Measurements from ENCODE around the gene PPTC7.
A peak's percentile ranks its signal among the peaks of the same experiment; 100 is the strongest.
"Not testable (repeated sequence)": the region's sequence is repeated elsewhere in the genome, so short reads cannot be mapped to it uniquely, and the experiment has no call there.

PPTC7 gene

GRCh38 chr12:110536834-110537604 is 46.1 kb downstream of the PPTC7 start:
- DNase-seq (ENCODE audit: low spot score): no peak

GRCh38 chr12:110534811-110535210 is 48.3 kb downstream of the PPTC7 start:
- no peak for DNase-seq (ENCODE audit: low spot score)

GRCh38 chr12:110533607-110534006 is 49.5 kb downstream of the PPTC7 start:
- no peak for DNase-seq (ENCODE audit: low spot score)

- no peak for DNase-seq (ENCODE audit: low spot score)
Measured at GRCh38 chr12:110532644-110533043, 50.5 kb downstream of the PPTC7 start.

GRCh38 chr12:110531741-110532333 is 51.3 kb downstream of the PPTC7 start:
- DNase-seq (ENCODE audit: low spot score): peak; percentile 41

- DNase-seq (ENCODE audit: low spot score): no peak
Measured at GRCh38 chr12:110530511-110530910, 52.6 kb downstream of the PPTC7 start.

DNA sequence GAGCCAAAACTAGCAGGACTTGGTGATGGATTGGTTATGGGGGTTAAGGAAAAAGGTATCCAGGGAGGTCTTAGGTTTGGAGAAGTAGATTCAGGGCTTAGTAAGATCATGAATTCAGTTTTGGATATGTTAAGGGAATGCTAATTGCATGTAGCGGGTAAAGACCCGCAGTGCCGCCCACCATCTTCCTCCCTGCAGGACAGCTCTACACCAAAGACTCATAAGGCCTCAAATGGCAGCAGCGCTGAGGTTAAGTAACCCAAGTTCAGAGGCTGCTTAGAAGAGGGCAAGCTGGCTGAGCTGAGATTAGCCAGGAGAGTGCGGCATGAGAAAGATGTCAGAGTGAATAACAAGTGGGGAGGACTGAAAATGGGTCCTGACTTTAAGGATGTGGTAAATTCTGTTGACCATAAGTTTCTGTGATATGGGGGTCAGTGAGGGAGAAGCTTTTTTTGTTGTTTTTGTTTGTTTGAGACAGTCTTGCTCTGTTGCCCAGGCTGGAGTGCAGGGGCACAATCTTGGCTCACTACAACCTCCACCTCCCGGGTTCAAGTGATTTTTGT is 54.8 kb downstream of the PPTC7 start:
- DNase-seq (ENCODE audit: low spot score): no peak

- DNase-seq (ENCODE audit: low spot score): not testable (repeated sequence)
Measured at GRCh38 chr12:110520876-110521712, 62.0 kb downstream of the PPTC7 start.

GRCh38 chr12:110518014-110518413 is 65.1 kb downstream of the PPTC7 start:
- not testable (repeated sequence) for DNase-seq (ENCODE audit: low spot score)

- no peak for DNase-seq (ENCODE audit: low spot score)
Measured at GRCh38 chr12:110516995-110517394, 66.1 kb downstream of the PPTC7 start.

DNA sequence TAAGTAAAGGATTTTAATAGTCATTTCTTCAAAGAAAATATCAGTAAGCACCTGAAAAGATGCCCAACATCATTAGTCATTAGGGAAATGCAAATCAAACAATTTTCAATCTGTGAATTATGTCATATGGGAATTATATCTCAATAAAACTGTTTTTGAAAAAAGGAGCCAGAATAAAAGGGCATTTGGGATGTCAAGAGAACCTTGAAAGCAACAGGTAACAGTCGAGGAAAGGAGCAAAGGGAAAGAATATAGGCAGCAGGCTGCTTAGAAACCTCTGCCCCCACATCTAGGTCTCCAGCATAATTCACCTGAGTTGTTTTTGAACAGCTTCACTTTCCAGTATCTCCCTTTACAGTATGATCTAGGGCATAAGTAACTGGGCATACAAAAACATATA is 68.8 kb downstream of the PPTC7 start:
- no peak for DNase-seq (ENCODE audit: low spot score)

- DNase-seq (ENCODE audit: low spot score): no peak
Measured at GRCh38 chr12:110513842-110514241, 69.3 kb downstream of the PPTC7 start.

GRCh38 chr12:110508071-110508586 is 75.0 kb downstream of the PPTC7 start:
- DNase-seq (ENCODE audit: low spot score): no peak

GRCh38 chr12:110505332-110505731 is 77.8 kb downstream of the PPTC7 start:
- no peak for DNase-seq (ENCODE audit: low spot score)

- no peak for DNase-seq (ENCODE audit: low spot score)
Measured at GRCh38 chr12:110503432-110503831, 79.7 kb downstream of the PPTC7 start.

DNA sequence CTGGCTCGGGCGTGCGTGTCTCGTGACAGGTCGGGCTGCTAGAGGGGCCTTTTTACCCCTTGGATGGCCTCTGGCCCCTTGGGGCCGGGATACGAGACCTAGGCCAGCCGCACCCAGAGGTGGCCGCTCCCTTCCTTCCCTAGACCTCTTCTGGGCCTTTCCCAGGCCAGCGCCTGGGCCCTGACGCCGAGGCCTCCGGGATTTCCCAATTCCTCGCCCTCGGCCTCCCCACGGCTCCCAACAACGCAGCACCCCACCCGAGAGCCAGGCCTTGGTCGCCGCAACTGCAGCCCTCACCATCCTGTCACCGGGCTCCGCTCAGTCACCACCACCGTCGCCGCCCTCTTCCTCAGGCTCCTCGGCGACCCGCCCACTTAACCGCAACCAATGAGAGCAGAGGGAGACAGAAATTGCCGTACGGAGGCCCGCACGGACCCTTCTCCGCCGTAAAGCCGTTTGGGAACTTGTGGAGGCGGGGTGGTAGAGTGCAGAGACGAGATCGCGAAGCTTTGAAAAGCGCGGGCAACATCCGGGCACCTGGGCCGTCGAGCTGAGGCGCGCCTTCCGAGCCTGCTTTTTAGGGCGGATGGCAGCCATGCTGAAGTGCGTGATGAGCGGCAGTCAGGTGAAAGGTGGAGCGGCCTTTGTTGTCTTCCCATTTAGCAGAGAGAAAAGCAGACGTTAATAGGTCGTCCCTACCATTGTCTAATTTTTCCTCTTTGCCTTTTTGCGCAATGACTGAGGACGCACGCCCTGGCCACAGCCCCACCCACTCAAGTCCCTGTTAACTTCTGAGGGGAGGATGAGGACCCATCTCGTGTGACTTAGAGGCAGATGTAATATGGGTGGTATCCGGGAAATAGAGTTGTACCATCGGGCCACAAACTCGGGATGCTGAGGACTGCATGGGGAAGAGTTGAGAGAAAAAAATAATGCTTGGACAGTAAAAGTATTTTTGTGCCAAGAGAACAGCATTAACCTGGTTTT is 81.1 kb downstream of the PPTC7 start, which contains the start of the genes RAD9B and VPS29:
Gene RAD9B (plus strand): TSS at position 580 of the 987 bp plus-strand sequence. CDS start 7 bp downstream, at position 587.
Gene VPS29 (minus strand): TSS at position 360 of the 987 bp plus-strand sequence. CDS start 60 bp downstream, at position 300.
- DNase-seq (ENCODE audit: low spot score): peak; percentile 100

DNA sequence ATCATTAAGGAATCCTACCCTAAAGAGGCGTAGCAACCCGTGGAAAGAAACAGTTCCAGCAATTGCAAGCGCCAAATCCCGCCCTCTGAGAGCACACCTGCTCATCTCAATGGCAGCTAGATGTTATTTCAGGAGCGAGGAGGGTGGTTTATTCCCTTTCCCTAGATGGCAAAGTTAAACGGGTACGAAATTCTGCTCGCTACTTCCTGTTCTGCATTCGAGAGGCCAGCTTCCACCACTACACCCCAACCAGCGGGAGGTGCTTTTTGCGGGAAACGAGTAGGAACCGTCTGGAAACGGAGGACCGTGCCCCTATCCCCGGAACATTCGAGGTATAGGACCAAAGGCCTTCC is 81.7 kb downstream of the PPTC7 start:
- peak; percentile 64 for DNase-seq (ENCODE audit: low spot score)

DNA sequence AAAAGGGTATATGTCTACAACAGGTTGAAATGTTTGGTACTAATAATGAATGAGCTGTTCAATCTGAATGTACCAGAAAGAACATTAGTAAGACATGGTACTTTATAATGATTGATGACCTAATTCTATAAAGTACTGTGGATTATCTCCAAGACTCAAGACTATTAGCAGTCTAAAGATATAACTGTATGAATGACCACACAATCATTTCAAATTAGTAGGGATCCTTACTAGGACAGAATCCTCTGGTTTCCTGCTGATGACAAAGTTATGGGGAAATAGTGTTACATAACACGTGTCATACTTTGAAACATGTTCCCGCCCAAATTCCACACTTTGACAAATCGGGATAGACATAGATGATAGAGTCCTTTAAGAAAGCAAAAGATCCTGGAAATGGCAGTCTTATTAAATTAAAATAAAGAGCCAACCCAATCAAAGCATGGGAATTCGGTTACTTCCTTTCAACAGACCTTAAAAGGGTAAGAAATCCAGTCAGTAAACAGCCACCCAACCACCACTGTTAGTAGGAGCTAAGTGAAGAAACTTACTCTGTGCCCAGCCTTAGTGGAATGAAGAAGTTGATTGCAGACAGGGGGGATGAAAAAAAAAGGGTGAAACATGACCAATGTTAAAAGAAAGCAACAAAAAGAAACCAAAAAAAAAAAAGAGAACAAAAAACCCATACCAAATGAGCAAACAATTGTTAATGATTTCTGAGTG is 84.0 kb downstream of the PPTC7 start:
- DNase-seq (ENCODE audit: low spot score): peak; percentile 55

Data from LoVo (cell line).